ENCODE results near the gene CD40LG.
A peak's percentile ranks its signal among the peaks of the same experiment; 100 is the strongest.

Gene CD40LG

GRCh38 chrX:136652822-136653723, 5.1 kb downstream of the CD40LG start:
- no peak for DNase-seq

DNA sequence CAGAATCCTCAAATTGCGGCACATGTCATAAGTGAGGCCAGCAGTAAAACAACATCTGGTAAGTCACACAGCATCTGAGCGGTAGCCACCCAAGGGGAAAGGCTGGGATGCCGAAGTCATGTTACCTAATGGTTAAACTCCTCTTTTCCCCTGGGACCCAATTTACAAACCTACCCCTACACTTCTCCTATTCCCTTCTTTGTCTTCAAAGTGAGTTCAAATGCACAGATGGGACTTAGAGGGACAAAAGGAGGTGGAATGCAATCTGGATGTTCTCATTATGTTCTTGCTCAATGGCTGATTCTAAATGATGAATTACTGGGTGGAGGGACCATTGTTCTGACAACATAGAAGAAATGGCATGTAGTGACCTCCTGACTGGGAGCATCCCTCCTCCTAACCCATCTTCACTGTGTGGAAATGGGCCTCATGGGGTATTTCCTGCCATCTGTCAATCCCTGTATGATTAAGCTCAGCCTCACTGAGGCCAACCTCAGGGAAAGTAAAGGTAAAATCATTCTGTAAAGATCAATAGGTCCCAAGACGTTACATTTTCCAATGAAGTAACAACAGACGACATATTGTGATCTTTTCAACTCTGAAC, 8.5 kb downstream of the CD40LG start:
- no peak for DNase-seq

DNA sequence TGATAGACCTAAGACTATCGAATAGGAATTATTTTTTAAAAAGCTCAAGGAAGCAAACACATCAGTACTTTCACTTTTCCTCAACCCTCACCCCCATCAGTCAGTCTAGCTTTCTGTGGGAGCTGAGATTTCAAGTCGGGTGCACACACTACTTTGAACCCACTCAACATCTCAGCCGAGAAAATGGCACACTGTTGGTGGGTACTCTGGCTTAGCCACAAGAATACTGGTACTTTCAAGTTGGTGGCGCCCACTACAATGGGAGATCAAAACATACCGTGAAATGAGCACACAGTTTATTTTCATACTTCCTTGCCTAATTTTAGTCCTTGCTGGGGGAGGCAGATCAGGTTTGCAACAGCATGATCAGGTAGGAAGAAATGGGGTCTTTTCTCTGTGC, 10.2 kb downstream of the CD40LG start:
- DNase-seq = no peak

GRCh38 chrX:136659174-136659573, 11.2 kb downstream of the CD40LG start:
- DNase-seq = no peak

DNA sequence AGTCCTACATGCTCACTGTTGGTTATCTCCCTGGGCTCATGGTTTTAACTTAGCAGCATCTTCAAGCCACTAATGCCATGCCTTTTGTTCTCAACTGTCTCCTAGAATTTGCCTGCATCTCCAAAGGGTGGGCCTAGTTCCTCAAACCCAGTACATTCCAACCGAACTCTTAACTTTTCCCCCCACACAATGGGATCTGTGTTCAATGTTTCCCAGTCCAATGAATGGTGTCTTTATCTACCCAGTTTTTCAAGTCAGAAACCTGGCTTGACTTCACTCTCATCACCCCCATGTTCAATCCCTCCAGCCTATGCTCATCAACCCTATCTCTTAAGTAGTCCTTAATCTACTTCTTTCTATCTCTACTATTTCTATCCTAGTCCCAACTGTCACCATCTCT, 12.9 kb downstream of the CD40LG start:
- no peak for DNase-seq

GRCh38 chrX:136662104-136662503, 14.1 kb downstream of the CD40LG start:
- no peak for DNase-seq

DNA sequence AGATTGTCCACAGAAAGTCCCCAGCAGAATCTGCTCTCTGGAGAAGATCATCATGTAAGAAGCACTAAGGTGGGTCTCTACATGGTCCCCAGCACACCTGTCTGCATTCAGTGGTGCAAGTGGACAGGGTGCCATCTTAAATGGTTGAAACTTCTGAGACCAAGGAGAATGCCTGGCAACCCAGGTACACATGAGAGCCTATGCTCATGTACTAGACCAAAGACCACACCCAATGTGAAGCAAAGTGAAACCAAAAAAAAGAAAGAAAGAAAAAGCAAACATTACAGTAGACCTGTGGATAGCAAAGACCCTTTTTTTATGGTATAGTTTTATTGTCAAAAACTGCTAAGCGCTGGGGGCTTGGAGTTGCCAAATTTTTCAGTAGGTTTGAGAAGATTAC, 15.0 kb downstream of the CD40LG start:
- no peak for DNase-seq

- DNase-seq = no peak
Observed at GRCh38 chrX:136665258-136665900, 17.4 kb downstream of the CD40LG start.

GRCh38 chrX:136666088-136666487, 18.1 kb downstream of the CD40LG start:
- no peak for DNase-seq

DNA sequence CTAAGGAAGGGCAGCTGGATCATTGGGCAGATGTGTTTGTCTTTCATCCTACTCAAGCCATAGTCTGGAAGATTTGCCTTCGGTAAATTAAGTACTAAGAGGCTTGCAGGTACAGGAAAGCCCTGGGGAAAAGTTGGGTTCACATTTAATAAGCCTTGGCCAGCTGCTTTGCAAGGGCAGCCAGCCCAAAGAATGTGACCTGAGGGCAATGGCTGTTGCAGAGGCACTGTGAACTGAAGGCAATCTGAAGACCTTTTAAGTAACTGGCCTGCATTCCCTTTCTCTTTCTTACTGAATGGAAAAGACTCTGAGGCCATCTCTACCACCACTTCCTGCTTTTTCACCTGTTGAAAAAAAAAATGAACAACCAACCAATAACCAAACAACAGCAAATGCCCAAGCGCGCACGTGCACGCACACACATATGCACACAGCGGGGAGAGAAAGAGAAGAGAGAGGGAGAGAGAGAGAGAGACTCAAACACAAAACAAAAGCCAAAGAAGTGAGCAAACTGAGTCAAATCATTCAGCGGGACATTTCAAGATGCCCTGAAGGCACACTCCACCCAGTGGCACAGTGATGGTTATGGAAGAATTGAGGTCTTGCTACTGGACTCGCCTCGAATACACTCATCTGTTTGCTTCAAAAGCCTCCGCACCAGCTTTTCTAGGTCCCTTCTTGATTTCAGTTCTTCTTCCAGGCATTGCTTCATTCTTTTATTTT, 19.6 kb downstream of the CD40LG start:
- no peak for DNase-seq

GRCh38 chrX:136671006-136671610, 23.1 kb downstream of the CD40LG start:
- DNase-seq = no peak

DNA sequence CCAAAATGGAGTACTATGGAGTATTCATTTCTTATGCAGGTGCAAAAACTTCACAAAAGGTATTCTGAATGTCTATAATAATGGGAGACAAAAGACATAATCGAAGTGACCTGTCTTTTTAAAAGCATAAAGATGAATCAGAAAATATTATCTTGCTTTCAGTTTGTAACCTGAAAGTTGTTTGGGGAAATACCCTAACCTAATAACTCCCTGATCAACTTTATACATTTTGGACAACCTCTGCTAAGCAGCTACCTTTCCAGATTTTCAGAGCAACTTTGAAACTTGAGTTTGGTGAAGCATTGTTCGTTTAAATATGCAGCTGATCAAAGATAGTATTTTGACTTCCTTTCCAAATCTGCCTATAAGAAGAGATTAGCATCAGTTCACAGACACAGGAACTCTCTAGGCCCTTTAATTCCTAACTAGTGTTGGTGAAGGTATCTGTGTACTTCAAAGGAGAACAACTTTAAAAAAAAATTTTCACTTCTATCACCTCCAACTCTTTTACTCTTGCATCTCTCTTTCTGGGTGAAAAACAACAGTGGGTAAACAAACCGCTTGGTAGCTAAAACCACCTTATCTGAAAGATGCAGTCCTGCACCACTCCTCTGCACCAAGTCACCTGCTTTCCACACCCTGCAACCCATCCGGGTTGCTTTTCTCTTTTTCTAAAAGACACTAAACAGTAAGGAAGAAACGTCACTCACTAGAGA, 26.5 kb downstream of the CD40LG start:
- no peak for DNase-seq

- DNase-seq = no peak
Observed at GRCh38 chrX:136679531-136679930, 31.6 kb downstream of the CD40LG start.

DNA sequence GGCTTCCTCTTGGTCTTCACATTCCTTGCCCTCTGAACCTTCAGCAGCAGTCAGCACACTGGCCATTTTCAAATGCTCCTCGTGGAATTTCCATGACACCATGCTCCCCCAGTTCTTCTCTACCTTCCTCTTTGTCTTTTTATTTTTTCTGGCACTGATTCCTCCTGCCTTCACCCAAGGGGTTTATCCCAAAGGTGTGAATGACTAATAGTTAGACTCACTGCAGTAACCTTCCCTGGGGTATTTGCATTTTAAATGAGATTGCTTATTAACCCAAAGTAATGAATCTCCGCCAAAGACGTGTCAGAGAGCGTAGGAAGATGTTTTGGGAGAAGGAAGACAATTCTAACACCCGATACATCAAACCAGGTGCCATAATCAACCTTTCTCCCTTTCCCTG, 36.2 kb downstream of the CD40LG start:
- no peak for DNase-seq

DNA sequence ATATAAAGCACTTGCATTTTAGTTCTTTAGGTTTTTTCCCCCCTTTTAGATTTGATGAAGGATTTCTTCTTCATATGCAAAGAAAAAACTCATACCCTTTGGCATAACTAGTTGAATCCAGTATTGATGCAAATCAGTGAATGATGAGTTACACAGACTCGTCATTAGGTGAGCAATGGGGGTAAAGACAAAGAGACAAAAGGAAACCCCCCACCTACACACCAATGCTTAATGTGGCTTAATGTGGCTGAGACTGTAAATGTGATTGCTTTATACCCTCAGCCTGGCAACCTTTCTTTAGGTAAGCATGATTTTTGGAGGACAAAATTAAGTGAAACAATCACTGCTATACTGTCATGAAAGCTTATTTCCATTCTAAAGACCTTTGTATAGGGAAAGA, 39.5 kb downstream of the CD40LG start:
- no peak for DNase-seq

DNA sequence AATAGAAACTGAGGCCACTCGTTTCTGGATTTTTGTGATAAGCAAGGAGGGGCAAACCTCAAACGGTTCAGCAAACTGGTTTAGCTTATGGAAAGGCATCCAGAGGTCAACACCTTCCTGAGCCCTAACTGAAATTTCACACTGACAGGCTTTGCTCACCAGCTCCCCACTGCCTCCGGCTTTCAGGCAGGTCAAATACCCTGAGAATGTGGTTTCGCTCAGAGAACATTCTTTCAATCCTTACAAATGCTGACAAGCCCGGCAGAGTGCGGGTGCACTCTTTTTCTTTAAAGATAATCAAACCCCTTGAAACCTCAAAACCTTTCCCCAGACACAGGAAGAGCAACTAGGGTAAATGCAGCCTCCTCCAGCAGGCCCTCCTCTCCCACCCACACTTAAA, 41.5 kb downstream of the CD40LG start:
- no peak for DNase-seq

- no peak for DNase-seq
Observed at GRCh38 chrX:136691028-136691809, 43.3 kb downstream of the CD40LG start.

DNA sequence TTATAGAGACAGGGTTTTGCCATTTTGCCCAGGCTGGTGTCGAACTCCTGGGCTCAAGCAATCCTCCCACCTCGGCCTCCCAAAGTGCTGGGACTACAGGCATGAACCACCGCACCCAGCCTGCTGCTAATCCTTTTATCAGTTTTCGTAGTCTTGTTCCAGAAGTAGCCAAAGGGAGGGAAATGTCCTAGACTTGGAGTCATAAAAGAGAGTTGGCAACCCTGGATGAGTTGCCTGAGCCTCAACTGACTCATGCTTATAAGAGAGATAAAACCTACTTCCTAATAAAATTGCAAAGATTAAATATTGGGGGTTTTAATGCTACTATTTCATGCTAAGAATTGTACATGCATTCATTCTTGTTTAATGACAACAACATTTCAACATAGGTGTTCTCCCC, 44.3 kb downstream of the CD40LG start:
- no peak for DNase-seq

- peak; percentile 40 for DNase-seq
Observed at GRCh38 chrX:136694431-136695087, 46.6 kb downstream of the CD40LG start.

- no peak for DNase-seq
Observed at GRCh38 chrX:136697156-136697555, 49.2 kb downstream of the CD40LG start.

- DNase-seq = no peak
Observed at GRCh38 chrX:136708348-136708747, 60.4 kb downstream of the CD40LG start.

Measured in CD4-positive, alpha-beta T cell treated with Interferon gamma for 1 hour (primary cell).